IMR-90 (cell line): ENCODE measurements around the gene STAT5B. TPM values are rescaled to one million over a fixed set of nuclear protein-coding genes. Genes with fewer than 3 reads are reported as not detected.
A peak's percentile ranks its signal among the peaks of the same experiment; 100 is the strongest.

ENCODE experiments used
- ATAC-seq: fragments of 200-7000 bp; cut with Tn5 transposase; 2 replicates; pipeline ENCODE4 v1.9.1; 2020; ENCODE audit warnings: low read depth, mild to moderate bottlenecking, moderate library complexity
- BruUV-seq: library from RNA; stranded (reverse); fragments of 400-500 nt; replicated peaks from 2 replicates; lab custom pipeline; 2021; lab: Mats Ljungman, UMichigan
- CTCF ChIA-PET: fragments of 300-600 bp; formaldehyde crosslinking; extraction: SDS; loops from one replicate; lab custom pipeline; 2021; ENCODE audit warnings: antibody characterized with exemption; lab: Yijun Ruan, JAX
- POLR2A ChIA-PET: fragments of 300-600 bp; sonication (Branson Sonifier 250); formaldehyde crosslinking; loops from one replicate; lab custom pipeline; 2022; ENCODE audit warnings: antibody characterized with exemption; ENCODE audit not compliant: unreplicated experiment; lab: Charles Lee
- DNase-seq: peaks from one replicate; pipeline ENCODE4 v3.0.0; 2013
- H2AFZ ChIP-seq: replicated peaks from 2 replicates; pipeline ENCODE3; 2013; ENCODE audit warnings: low read length, mild to moderate bottlenecking; ENCODE audit not compliant: poor library complexity
- H2AK5ac ChIP-seq: 2 replicates; pipeline ENCODE4 v1.6.1; 2013; ENCODE audit warnings: low read depth, low read length, inconsistent platforms
- H2AK9ac ChIP-seq: replicated peaks from 2 replicates; pipeline ENCODE3; 2013; ENCODE audit warnings: mild to moderate bottlenecking, low read depth, low read length, moderate library complexity; ENCODE audit not compliant: poor library complexity
- H2BK120ac ChIP-seq: 2 replicates; pipeline ENCODE4 v1.6.1; 2013; ENCODE audit warnings: low read depth, low read length, inconsistent platforms
- H2BK15ac ChIP-seq: 3 replicates; pipeline ENCODE4 v1.6.1; 2013; ENCODE audit warnings: low read depth, low read length, inconsistent platforms
- H2BK20ac ChIP-seq: 2 replicates; pipeline ENCODE4 v1.6.1; 2013; ENCODE audit warnings: low read depth, mild to moderate bottlenecking, inconsistent platforms, low read length, moderate library complexity
- H2BK5ac ChIP-seq: 2 replicates; pipeline ENCODE4 v1.6.1; 2013; ENCODE audit warnings: mild to moderate bottlenecking, low read depth, low read length, inconsistent platforms; ENCODE audit not compliant: poor library complexity, severe bottlenecking
- H3K14ac ChIP-seq: replicated peaks from 2 replicates; pipeline ENCODE4 v1.6.1; 2013; ENCODE audit warnings: low read depth, low read length, inconsistent platforms
- H3K18ac ChIP-seq: 2 replicates; pipeline ENCODE4 v1.6.1; 2013; ENCODE audit warnings: low read depth, low read length, control low read depth
- H3K23ac ChIP-seq: 2 replicates; pipeline ENCODE4 v1.6.1; 2013; ENCODE audit warnings: low read depth, low read length, inconsistent platforms
- H3K27ac ChIP-seq: 2 replicates; pipeline ENCODE4 v1.5.1; 2013; ENCODE audit warnings: mild to moderate bottlenecking, control low read depth, low read length; ENCODE audit not compliant: insufficient read depth
- H3K27me3 ChIP-seq: 2 replicates; pipeline ENCODE4 v1.6.1; 2013; ENCODE audit warnings: low read length; ENCODE audit not compliant: control insufficient read depth, insufficient read depth
- H3K36me3 ChIP-seq: 2 replicates; pipeline ENCODE4 v1.6.1; 2013; ENCODE audit warnings: low read length, mixed read lengths; ENCODE audit not compliant: control insufficient read depth, insufficient read depth
- H3K4ac ChIP-seq: 2 replicates; pipeline ENCODE4 v1.6.1; 2013; ENCODE audit warnings: low read depth, low read length, inconsistent platforms
- H3K4me1 ChIP-seq: 2 replicates; pipeline ENCODE4 v1.6.1; 2013; ENCODE audit warnings: low read length, mixed read lengths; ENCODE audit not compliant: control insufficient read depth, insufficient read depth
- H3K4me2 ChIP-seq: 2 replicates; pipeline ENCODE4 v1.6.1; 2013; ENCODE audit warnings: low read depth, mild to moderate bottlenecking, control low read depth, low read length, moderate library complexity
- H3K4me3 ChIP-seq: 2 replicates; pipeline ENCODE4 v1.5.1; 2013; ENCODE audit warnings: low read depth, mild to moderate bottlenecking, control low read depth, low read length, moderate library complexity; ENCODE audit not compliant: insufficient read depth
- H3K56ac ChIP-seq: 2 replicates; pipeline ENCODE4 v1.6.1; 2013; ENCODE audit warnings: low read length, inconsistent platforms; ENCODE audit not compliant: insufficient read depth; ENCODE audit errors: extremely low read depth
- H3K79me1 ChIP-seq, 2 experiments: 2 replicates each; pipeline ENCODE4 v1.6.1; 2013; ENCODE audit warnings: low read length in 2 of 2, inconsistent platforms in 1 of 2, low read depth in 1 of 2
- H3K9ac ChIP-seq: 2 replicates; pipeline ENCODE4 v1.6.1; 2013; ENCODE audit warnings: low read depth, low read length, control low read depth
- H3K9me1 ChIP-seq: 2 replicates; pipeline ENCODE4 v1.6.1; 2013; ENCODE audit warnings: low read length, inconsistent platforms; ENCODE audit not compliant: insufficient read depth
- H3K9me3 ChIP-seq: 2 replicates; pipeline ENCODE4 v1.6.1; 2013; ENCODE audit warnings: low read length; ENCODE audit not compliant: control insufficient read depth, insufficient read depth
- H4K20me1 ChIP-seq: 2 replicates; pipeline ENCODE4 v1.6.1; 2013; ENCODE audit warnings: low read length, inconsistent platforms; ENCODE audit not compliant: insufficient read depth
- H4K5ac ChIP-seq: 2 replicates; pipeline ENCODE4 v1.6.1; 2013; ENCODE audit warnings: mild to moderate bottlenecking, low read depth, low read length, control low read depth
- H4K8ac ChIP-seq, 2 experiments: 2 replicates each; pipeline ENCODE4 v1.6.1; 2013; ENCODE audit warnings: low read depth in 2 of 2, low read length in 2 of 2, control low read depth in 1 of 2, inconsistent platforms in 1 of 2
- H4K91ac ChIP-seq: 2 replicates; pipeline ENCODE4 v1.6.1; 2013; ENCODE audit warnings: low read depth, low read length, inconsistent platforms; ENCODE audit not compliant: insufficient read depth
- BHLHE40 ChIP-seq: fragments of 150-350 bp; IDR thresholded peaks from 2 replicates; pipeline ENCODE4 v1.6.1; 2016; ENCODE audit warnings: mild to moderate bottlenecking, low read depth, low read length
- CEBPB ChIP-seq: IDR thresholded peaks from 2 replicates; pipeline ENCODE4 v1.6.1; 2012; ENCODE audit warnings: low read depth, low read length, improper control_type of control experiment
- MAZ ChIP-seq: IDR thresholded peaks from 2 replicates; pipeline ENCODE4 v1.6.1; 2012; ENCODE audit warnings: low read depth, mild to moderate bottlenecking, low read length, improper control_type of control experiment, moderate library complexity, borderline replicate concordance
- RAD21 ChIP-seq: IDR thresholded peaks from 2 replicates; pipeline ENCODE4 v1.6.1; 2012; ENCODE audit warnings: low read length, improper control_type of control experiment
- WGBS, 2 experiments: methylation state at CpG; one replicate each; pipeline versions ENCODE4 v1.1.5 to v1.1.7; 2013; ENCODE audit warnings: missing lambda C conversion rate in 2 of 2; ENCODE audit not compliant: insufficient read length in 1 of 2; ENCODE audit errors: extremely low coverage in 2 of 2; 5-methylcytosine and 5-hydroxymethylcytosine counted together
- dilution Hi-C: fragments of 300-500 bp; cut with HindIII; formaldehyde crosslinking; loops from one replicate; pipeline ENCODE4 v1.14.3; 2018; ENCODE audit warnings: low sequenced_read_pairs; ENCODE audit not compliant: unreplicated experiment
- in situ Hi-C: fragments of 300-500 bp; cut with MboI; formaldehyde crosslinking; loops from 3 replicates; pipeline ENCODE4 v1.14.3; 2019; ENCODE audit warnings: low sequenced_read_pairs, inconsistent platforms, mixed read lengths
- intact Hi-C: fragments of 100-400 bp; cut with micrococcal nuclease; formaldehyde crosslinking; loops from 2 replicates; pipeline ENCODE4 v1.10.0; 2022
- polyA plus RNA-seq, 3 experiments: library from polyadenylated mRNA; depleted of rRNA; stranded (reverse); fragments of >200 nt; gene quantifications; 2 replicates each; pipeline ENCODE4 v1.2.3, GENCODE V29; 2012; ENCODE audit warnings: low replicate concordance in 1 of 3
- total RNA-seq: library from RNA; depleted of rRNA; stranded (reverse); fragments of >200 nt; gene quantifications from 2 replicates; pipeline ENCODE4 v1.2.3, GENCODE V29; 2012

The STAT5B gene
- total and polyA plus RNA-seq, 2 of the 4 experiments (the other 2 are of a cell fraction), result 24.4 to 29.6 TPM

GRCh38 chr17:42268236-42268635, 8.0 kb downstream of the STAT5B start:
- Histone ChIP-seq H4K8ac (no peak overlapping the region; a peak in 1 of 4 replicates), H3K36me3 (no peaks in the 10 kb centered on the region), H3K9me1 (peaks cover 18% of the 10 kb centered on the region), H3K56ac (no peak overlapping the region), H3K4me2 (no peak overlapping the region), H3K9ac (no peak overlapping the region), H3K27ac (no peak overlapping the region), H2BK20ac (peak overlapping the region; percentile 6; the same call in 1 of the 2 replicates), H4K20me1 (peaks cover 44% of the 10 kb centered on the region), H3K4me1 (peaks cover 13% of the 10 kb centered on the region), H3K4ac (no peak overlapping the region), H3K27me3 (no peaks in the 10 kb centered on the region), H4K5ac (no peak overlapping the region), H4K91ac (no peak overlapping the region), H2BK120ac (no peak overlapping the region), H3K4me3 (no peak overlapping the region), H3K14ac (0 out of 2 replicates have a peak overlapping the region, but pooled peaks have one; percentile 4), H3K79me1 (peaks cover 12 to 66% of the 10 kb centered on the region in 2 experiments; a peak in 3 of 4 replicates), H3K23ac (peak overlapping the region; percentile 65; the same call in 1 of the 2 replicates), H3K18ac (no peak overlapping the region), H2BK5ac (peak overlapping the region; percentile 70), H2AK5ac (no peak overlapping the region), H2AFZ (no peak overlapping the region), H2AK9ac (no peak overlapping the region), H3K9me3 (no peaks in the 10 kb centered on the region), H2BK15ac (no peak overlapping the region)
- ATAC-seq, result no peak
- no TSS peak for BruUV-seq
- WGBS, 2 experiments, result no CpG with 5 or more reads among the region's 5 CpGs
- dilution Hi-C loops, result no loop called here
- POLR2A ChIA-PET, result no interaction called here
- intact Hi-C loops, result no loop called here
- no peak for DNase-seq
- TF ChIP-seq CEBPB (peak; percentile 49), RAD21 (no peak), MAZ (no peak), BHLHE40 (no peak)
- CTCF ChIA-PET, result no interaction called here
- in situ Hi-C loops, result no loop called here
